HFF-Myc (cell line): Measurements from ENCODE around the gene NXPH4.
A peak's percentile ranks its signal among the peaks of the same experiment; 100 is the strongest.

Experiments
- DNase-seq: peaks from one replicate; pipeline ENCODE4 v3.0.0-alpha.2; 2011; ENCODE audit warnings: low read depth; ENCODE audit errors: extremely low read depth
- H3K4me3 ChIP-seq: replicated peaks from 2 replicates; pipeline ENCODE4 v1.5.1; 2011; ENCODE audit warnings: low read depth, mild to moderate bottlenecking, control low read depth, low read length
- TF ChIP-seq, protein P1 (sequence below): IDR thresholded peaks from 2 replicates; pipeline ENCODE4 v1.5.1; 2012; ENCODE audit warnings: mild to moderate bottlenecking, low read depth, low read length, control low read depth; ENCODE audit errors: missing control alignments

NXPH4 gene

GRCh38 chr12:57182918-57183575 is 33.5 kb upstream of the NXPH4 start:
- peak; percentile 37 for DNase-seq
- TF ChIP-seq, protein P1, sequence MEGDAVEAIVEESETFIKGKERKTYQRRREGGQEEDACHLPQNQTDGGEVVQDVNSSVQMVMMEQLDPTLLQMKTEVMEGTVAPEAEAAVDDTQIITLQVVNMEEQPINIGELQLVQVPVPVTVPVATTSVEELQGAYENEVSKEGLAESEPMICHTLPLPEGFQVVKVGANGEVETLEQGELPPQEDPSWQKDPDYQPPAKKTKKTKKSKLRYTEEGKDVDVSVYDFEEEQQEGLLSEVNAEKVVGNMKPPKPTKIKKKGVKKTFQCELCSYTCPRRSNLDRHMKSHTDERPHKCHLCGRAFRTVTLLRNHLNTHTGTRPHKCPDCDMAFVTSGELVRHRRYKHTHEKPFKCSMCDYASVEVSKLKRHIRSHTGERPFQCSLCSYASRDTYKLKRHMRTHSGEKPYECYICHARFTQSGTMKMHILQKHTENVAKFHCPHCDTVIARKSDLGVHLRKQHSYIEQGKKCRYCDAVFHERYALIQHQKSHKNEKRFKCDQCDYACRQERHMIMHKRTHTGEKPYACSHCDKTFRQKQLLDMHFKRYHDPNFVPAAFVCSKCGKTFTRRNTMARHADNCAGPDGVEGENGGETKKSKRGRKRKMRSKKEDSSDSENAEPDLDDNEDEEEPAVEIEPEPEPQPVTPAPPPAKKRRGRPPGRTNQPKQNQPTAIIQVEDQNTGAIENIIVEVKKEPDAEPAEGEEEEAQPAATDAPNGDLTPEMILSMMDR: peak; percentile 93
- no peak overlapping the region for H3K4me3 ChIP-seq

DNA sequence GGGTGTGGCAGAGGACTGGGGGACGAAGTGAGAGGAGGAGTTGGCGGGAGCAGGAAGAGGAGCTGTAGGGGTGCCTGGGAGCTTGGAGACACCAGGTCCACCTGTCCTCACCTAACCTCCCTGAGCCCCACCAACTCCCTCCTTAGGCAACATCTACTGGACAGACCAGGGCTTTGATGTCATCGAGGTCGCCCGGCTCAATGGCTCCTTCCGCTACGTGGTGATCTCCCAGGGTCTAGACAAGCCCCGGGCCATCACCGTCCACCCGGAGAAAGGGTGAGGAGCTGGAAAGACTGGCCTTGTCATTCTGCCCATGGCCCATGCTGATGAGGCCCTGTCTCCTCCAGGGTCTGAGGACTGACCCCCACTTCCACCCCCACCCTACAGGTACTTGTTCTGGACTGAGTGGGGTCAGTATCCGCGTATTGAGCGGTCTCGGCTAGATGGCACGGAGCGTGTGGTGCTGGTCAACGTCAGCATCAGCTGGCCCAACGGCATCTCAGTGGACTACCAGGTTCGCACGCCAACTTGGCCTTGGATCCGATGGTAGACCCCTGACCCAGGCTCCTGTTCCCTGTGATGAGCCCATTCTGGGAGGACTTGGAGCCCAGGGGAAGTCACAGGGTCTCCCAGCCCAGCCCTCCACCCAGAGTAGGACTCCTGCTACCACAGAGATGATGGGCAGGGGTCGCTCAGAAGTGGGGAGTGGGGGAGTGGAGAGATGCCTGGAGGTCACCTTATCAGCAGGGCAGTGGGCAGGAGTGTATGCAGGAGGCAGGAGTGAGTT is 32.5 kb upstream of the NXPH4 start:
- DNase-seq: no peak
- no peak overlapping the region for H3K4me3 ChIP-seq
- TF ChIP-seq, protein P1: no peak

DNA sequence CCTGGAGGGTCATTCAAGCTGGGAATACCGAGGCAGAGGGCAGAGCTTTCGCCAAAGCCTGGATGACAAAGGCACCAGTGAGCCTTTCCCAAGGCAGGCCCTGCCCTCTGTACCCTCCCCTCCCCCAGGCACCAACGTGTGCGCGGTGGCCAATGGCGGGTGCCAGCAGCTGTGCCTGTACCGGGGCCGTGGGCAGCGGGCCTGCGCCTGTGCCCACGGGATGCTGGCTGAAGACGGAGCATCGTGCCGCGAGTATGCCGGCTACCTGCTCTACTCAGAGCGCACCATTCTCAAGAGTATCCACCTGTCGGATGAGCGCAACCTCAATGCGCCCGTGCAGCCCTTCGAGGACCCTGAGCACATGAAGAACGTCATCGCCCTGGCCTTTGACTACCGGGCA is 31.2 kb upstream of the NXPH4 start:
- no peak for DNase-seq
- TF ChIP-seq, protein P1: no peak
- H3K4me3 ChIP-seq: no peak overlapping the region

DNA sequence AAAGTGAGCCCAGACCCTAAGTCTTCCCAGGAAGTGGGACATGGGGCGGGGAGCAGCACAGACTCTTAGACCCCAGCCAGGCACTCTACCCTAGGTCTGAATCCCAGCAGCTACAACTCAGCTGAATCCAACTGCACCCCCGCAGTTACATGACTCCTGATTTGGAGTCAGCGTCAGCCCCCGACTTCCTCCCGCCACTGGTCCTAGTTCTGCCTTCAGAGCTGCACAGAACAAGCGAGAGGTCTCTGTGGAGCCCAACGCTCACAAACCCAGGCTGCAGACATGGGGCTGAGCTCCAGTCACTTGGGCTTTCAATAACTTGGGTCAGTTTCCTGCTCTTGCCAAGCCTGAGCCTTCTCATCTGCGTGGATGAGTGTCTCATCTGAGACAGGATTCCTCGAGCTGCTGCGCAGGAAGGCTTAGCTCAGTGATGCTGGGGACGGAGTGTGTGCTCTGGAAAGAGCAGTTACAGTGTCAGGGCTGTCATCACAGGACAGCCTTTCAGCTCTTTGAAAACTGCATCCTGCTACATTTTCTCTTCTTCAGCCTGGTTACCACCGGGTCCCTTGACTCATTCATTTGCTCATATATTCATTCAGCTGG is 30.6 kb upstream of the NXPH4 start:
- no peak for DNase-seq
- no peak overlapping the region for H3K4me3 ChIP-seq
- TF ChIP-seq, protein P1: no peak

- no peak overlapping the region for H3K4me3 ChIP-seq
- DNase-seq: no peak
- TF ChIP-seq, protein P1: no peak
Measured at GRCh38 chr12:57187222-57188089, 29.1 kb upstream of the NXPH4 start.

DNA sequence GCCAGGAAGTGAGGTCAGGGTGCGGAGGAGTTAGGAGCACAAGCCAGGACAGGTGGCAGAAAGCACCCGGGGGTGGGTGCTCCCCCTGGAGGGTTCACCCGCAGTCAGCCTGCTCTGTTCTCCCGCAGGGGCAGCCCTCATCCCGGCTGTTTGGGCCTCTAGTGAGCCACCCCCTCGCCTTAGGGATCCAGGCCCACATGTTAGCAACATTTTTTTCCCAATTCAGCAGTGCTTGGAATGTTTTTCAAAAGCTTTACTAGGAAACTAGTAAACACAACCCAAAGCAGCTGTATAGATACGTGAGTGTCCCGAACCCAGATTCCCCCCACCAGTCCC is 28.5 kb upstream of the NXPH4 start:
- DNase-seq: no peak
- TF ChIP-seq, protein P1: no peak
- no peak overlapping the region for H3K4me3 ChIP-seq
